Measurements from ENCODE around the gene MTA2.

Gene MTA2

GRCh38 chr11:62612366-62613290 lies 11.0 kb upstream of the MTA2 start, which contains the start of the genes EML3 and ROM1:
TSS of gene EML3 (minus strand) at chr11:62612775. CDS start at chr11:62612457, 318 bp downstream.
TSS of gene ROM1 (plus strand) at chr11:62613257. CDS start at chr11:62613282, 25 bp downstream.
- DNase-seq (ENCODE audit: low spot score), result peak; percentile 94

DNA sequence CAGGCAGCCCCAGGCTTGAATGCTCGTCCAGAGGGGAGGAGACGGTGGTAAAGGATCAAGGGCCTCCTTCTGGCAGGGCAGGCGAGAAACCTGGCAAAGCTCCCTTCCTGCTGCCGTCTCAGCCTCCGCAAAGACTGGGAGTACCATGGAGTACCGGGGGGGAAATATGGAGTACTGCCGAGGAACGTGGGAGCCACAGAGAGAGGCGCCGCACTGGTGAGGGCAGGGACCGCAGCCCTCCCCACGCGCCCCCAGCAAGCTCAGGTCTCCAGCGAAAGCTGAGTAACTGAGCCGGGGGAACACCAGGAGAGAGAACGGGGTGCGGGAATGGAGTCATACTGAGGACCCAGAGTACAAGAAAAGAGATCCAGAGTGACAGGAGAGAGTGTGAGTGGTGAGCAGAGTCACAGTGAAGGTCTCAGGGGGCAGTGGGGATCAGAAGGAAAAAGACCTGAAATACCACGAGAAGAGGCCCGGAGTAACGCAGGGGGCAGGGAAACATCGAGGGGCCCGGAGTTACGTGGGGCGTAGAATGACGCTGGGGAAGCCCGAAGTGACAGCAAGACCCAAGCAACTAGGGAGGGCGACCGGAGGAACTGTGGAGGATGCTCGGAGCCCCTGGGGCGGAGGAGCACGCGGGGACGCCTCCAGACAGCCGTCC lies 10.2 kb upstream of the MTA2 start:
- DNase-seq (ENCODE audit: low spot score), result peak; percentile 72

GRCh38 chr11:62610814-62611704 lies 9.4 kb upstream of the MTA2 start:
- DNase-seq (ENCODE audit: low spot score), result no peak

- no peak for DNase-seq (ENCODE audit: low spot score)
Observed at GRCh38 chr11:62610403-62610802, 8.7 kb upstream of the MTA2 start.

DNA sequence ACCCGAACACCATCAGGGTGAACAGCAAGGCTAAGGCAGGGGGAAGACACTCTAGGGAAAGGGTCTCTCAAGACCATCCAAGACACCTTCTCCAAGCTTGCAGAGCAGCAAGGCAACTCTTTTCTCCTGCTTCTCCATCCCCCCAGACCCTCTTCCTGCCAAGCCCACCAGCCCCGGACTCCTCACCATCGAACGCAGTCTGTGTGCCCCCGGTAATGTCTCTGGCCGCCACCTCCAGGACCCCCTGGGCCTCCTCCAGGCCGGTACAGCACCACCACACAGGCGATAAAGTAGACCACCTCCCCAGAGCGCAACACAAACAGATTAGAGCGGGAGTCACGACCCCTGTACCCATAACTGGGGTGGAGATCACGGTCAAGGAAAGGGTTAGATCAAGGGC lies 7.1 kb upstream of the MTA2 start:
- DNase-seq (ENCODE audit: low spot score), result no peak

DNA sequence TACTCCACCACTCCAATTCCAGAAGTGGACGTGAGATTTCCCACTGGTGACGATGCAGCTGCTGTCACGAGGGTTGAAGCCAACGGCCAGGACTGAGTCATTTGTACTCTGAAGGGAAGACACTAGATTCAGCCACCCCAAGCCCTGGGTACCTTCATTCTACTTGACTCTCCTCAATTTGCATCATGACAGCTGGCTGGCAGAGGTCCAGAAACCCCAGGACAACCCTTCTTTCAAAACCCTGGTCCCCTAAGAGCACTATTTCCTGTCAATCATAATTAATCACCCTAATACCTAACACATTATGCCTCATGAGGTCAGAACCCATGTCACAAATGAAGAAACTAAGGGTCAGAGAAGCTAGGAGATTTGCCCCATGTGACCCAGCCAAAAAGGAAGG lies 6.0 kb upstream of the MTA2 start:
- no peak for DNase-seq (ENCODE audit: low spot score)

- no peak for DNase-seq (ENCODE audit: low spot score)
Observed at GRCh38 chr11:62605902-62606301, 4.2 kb upstream of the MTA2 start.

GRCh38 chr11:62605467-62605866 lies 3.8 kb upstream of the MTA2 start:
- no peak for DNase-seq (ENCODE audit: low spot score)

- no peak for DNase-seq (ENCODE audit: low spot score)
Observed at GRCh38 chr11:62604460-62605120, 2.9 kb upstream of the MTA2 start.

- DNase-seq (ENCODE audit: low spot score), result no peak
Observed at GRCh38 chr11:62603776-62604299, 2.2 kb upstream of the MTA2 start.

DNA sequence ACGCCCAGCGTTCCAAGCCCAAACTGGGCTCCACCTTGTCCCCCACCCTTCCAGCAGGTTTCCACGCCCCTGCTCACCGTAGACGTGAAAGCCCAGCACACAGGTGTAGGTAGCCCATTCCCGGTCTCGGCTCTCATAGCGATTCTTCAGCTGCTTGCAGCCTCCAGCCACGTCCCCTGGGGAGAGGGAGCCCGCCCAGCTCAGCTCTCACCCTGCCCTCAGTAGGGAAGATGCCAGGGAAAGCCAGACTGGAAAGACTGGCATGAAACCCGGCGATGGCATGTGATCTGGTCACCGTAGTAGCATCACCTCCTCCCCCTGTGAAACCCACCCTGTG lies 1.4 kb upstream of the MTA2 start:
- DNase-seq (ENCODE audit: low spot score), result no peak

DNA sequence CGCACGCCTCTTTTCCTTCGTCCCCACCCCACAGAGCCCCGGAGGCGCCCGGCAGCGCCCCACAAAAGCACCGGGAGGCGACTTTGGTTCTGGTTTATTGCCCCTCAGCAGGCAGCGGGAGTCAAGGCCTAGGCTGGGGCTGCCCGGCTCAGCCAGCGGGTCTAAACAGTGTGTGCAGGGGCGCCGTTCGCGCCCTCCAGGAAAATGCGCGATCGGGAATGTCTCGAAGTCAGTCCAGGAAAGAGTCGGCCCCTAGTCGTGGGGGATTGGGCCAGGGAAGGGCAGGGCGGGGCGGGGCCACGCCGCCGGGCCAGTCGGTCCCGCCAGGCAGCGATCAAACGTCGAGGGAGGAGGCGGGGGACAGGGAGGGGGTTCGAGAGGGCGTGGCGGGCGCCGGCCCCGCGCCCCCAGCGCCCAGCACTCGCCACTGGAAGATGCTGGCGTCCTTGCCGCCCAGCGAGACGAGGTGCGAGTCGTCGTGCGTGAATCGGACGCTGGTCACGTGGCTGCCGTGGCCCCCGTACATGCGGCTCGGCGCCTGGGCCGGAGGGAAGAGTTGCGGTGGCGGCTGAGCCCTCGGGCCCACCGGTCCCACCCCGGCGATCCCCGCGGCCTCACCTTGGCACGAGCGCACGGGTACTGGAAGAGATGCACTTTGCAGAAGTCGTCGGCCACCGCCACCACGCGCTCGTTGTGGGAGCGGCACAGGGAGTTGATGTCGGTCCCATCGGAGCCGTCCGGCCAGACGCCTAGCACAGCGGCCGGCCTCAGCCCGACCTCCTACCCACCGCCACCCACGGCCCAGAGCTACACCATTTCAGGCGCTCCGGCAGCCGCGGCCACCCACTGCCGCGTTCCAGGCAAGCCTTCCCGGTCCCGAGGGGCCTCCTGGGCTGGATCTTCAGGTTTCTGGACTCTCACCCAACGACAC lies 741 bp upstream of the MTA2 start:
- peak; percentile 70 for DNase-seq (ENCODE audit: low spot score)

- peak; percentile 31 for DNase-seq (ENCODE audit: low spot score)
Observed at GRCh38 chr11:62601122-62601371, 618 bp downstream of the MTA2 start.

DNA sequence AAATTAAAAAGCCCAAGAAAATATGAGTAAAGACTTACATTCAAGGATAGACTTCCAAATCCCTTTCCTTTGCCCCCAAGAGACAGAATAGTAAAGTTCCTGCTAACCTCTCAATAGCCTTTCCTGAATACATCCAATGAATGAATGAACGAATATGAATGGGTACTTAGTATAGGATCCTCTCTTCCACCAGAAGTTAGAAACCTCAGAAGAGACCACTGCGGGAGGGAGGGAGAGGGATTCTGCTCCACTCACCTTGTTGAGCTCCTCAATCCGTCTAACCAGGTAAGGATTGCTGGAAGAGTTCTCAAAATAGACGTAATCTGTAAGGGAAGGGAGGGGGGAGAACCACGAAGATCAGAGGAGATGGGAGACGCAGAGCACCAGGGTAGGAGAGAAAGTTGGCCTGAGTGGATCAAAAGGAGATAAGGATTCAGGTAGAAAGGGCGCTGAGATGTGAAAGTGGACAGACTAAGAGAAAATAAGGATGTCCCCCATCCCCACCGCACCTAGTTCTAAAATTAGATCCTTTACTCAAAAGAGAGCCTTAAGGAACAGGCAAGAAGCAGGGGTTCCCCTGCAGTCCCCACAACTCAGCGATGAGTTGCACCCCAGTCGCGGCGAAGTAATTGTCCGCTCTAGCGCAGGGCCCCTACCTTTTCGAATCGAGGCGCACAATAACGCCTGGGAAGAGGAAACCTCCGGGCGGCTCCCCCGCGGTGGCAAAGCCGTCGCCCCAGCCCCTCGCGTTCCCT lies 1.1 kb downstream of the MTA2 start:
- no peak for DNase-seq (ENCODE audit: low spot score)

DNA sequence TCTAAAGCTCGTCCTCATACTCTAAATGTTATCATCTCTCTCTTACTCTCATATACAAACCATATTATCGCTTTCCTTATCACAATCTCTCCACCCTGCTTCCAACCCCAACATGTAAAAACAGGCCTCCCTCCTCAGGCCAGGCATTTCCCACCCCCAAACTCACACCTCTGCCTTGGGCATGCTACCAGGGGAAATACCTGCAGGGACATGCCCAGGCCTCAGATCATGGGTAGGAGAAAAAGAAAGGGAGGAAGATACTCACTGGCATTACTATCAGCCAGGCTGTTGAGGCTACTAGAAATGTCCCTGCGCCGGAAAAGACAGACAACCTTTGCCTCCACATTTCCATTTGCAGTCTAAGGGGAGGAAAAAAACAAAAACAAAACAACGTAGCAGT lies 1.8 kb downstream of the MTA2 start:
- DNase-seq (ENCODE audit: low spot score), result no peak

GRCh38 chr11:62599069-62599696 lies 2.5 kb downstream of the MTA2 start:
- DNase-seq (ENCODE audit: low spot score), result peak; percentile 99

DNA sequence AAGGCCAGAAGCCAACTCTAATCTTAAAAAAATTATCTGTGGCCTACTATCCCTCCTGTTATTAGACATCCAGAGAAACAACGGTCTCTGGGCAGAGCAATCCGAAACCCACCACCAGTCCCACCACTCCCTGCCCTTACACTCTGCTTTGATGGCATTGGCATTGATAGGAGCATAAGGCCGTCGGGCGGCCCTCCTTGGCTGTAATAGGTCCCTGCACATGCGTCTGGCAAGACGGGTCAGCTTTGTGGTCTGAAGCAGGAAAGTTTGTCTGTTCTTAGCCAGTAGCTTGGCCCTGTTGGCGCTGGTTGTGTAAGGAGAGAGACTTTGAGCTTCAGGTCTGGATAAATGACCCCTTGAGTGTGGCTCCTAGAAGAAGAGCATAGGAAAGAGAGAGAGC lies 6.5 kb downstream of the MTA2 start:
- DNase-seq (ENCODE audit: low spot score), result no peak

DNA sequence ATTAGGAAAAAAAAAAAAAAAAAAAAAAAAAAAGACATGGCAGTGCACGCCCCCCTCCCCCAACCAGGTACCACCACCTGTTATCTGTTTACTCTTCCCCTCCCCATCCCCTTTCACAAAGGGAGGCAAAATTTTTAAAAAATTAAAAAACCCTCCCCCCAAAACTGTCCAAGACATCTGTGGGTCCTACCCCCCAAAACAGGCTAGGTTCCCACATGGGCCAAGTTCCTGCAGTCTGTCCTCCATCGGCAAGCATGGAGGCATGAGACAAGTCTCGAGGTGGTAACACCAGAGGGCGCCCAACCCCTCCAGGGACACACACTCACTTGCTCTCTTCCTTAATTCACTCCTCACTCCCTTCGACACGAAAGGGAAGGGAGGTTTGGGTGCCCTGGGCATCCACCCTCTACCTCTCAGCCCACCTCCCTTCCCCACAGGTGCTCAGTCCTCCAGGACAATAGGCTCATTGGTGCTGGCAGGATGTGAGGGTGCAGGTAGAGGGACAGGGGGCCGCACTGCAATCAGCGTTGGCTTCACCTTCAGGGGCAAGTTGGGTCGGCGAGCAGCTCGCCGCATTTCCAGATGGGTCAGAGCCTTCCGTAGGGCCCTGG lies 8.1 kb downstream of the MTA2 start:
- peak; percentile 72 for DNase-seq (ENCODE audit: low spot score)

DNA sequence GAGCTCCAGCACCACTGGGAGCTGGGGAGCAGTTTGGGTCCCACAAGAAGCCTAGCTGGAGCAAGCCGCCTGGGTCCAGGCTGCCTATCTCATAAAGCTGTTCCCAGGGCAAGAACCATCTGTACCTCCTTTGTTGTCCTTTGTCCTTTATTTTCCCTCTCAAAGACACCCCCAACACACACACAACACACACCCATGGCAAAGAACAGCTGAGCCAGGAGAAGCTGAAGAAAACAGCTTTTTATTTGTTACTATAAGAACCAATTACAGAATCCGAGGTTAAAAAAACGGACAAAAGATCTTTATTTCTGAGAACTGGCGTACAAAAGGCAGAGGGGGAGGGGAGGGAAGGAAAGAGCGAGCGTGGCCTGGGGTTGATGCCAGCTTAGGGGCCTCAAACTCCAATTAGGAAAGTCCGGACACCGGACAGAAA lies 8.7 kb downstream of the MTA2 start:
- no peak for DNase-seq (ENCODE audit: low spot score)

Data from AG08395 (cell line).